ENCODE results near the gene SMARCD1.
A peak's percentile ranks its signal among the peaks of the same experiment; 100 is the strongest.

SMARCD1 gene

DNA sequence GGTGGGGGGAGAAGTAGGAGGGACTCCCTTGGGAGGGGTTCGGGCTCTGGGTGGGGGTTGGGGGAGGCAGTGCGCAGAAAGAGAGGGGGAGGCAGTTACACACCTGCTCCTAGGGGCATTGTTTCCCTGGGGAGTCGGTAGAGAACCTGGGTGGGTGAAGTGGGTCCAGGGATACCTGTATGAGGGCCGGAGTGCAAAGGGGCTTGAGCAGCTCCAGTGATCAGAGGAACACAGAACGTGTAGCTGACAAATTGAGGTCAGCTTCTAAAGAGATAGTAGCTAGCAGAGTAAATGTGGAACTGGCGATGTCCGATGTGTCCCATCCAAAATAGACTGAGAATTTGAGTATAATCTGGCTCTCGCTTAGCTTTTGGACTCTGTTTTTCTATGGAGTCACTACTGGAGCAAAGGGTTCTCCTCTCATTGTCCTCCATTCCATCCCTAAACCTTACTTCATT, 502 bp downstream of the SMARCD1 start:
- H3K27ac ChIP-seq, result peak overlapping the region; percentile 94 to 96
- no peak for DNase-seq (ENCODE audit: low spot score)
- TF ChIP-seq, protein P1, sequence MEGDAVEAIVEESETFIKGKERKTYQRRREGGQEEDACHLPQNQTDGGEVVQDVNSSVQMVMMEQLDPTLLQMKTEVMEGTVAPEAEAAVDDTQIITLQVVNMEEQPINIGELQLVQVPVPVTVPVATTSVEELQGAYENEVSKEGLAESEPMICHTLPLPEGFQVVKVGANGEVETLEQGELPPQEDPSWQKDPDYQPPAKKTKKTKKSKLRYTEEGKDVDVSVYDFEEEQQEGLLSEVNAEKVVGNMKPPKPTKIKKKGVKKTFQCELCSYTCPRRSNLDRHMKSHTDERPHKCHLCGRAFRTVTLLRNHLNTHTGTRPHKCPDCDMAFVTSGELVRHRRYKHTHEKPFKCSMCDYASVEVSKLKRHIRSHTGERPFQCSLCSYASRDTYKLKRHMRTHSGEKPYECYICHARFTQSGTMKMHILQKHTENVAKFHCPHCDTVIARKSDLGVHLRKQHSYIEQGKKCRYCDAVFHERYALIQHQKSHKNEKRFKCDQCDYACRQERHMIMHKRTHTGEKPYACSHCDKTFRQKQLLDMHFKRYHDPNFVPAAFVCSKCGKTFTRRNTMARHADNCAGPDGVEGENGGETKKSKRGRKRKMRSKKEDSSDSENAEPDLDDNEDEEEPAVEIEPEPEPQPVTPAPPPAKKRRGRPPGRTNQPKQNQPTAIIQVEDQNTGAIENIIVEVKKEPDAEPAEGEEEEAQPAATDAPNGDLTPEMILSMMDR (IDR thresholded peaks at IDR 0.05), result no peak
- peak overlapping the region; percentile 92 for H3K4me3 ChIP-seq

DNA sequence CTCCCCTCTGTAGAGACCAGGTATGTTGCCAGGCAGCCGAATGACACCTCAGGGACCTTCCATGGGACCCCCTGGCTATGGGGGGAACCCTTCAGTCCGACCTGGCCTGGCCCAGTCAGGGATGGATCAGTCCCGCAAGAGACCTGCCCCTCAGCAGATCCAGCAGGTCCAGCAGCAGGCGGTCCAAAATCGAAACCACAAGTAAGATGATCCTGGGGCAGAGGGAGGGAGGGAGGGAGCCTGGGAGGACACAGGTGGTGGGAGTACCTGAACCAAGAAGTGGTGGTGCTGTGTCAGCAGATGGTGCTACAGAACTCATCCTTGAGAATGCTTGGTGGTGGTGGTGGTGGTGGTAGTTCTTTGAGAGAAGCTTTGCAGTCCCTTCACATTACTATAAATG, 1.0 kb downstream of the SMARCD1 start:
- peak overlapping the region; percentile 94 to 96 for H3K27ac ChIP-seq
- peak overlapping the region; percentile 92 for H3K4me3 ChIP-seq
- no peak for DNase-seq (ENCODE audit: low spot score)
- TF ChIP-seq, protein P1 (IDR thresholded peaks at IDR 0.05), result no peak

DNA sequence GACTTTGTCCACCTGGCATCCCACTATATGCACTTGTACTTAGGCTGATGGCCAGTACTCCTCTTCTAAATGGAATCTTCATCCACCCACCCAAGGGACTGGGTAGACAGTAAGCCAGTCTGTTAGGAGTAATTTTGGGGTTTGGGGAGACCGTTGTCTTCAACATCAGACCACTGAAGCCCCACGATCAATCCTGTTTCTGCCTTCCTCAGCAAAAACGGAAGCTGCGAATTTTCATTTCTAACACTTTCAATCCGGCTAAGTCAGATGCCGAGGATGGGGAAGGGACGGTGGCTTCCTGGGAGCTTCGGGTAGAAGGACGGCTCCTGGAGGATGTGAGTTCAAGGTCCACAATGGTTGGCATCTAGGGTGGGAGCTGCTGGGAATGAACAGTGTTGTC, 2.0 kb downstream of the SMARCD1 start:
- H3K27ac ChIP-seq, result no peak overlapping the region
- DNase-seq (ENCODE audit: low spot score), result no peak
- H3K4me3 ChIP-seq, result no peak overlapping the region
- TF ChIP-seq, protein P1 (IDR thresholded peaks at IDR 0.05), result no peak

DNA sequence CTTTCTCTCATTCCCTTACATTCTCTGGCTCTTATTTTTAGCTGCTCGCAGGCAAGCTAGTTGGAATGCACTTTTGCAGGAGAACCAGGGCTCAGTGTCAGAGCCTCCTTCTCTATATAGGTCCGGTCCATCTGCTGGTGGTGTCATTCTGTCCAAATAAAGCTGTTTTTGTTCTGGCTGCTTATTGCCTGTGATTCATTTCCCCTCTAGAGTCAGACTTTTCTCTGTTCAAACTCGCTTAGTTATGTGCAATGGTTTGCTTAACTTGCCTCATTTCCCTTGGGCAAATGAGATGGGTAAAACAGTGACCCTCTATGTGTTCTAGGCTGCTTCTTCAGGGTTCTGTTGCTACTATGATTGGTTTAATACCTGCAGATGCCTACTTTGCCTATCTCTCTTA, 2.9 kb downstream of the SMARCD1 start:
- no peak for DNase-seq (ENCODE audit: low spot score)
- no peak overlapping the region for H3K4me3 ChIP-seq
- TF ChIP-seq, protein P1 (IDR thresholded peaks at IDR 0.05), result no peak
- H3K27ac ChIP-seq, result no peak overlapping the region

DNA sequence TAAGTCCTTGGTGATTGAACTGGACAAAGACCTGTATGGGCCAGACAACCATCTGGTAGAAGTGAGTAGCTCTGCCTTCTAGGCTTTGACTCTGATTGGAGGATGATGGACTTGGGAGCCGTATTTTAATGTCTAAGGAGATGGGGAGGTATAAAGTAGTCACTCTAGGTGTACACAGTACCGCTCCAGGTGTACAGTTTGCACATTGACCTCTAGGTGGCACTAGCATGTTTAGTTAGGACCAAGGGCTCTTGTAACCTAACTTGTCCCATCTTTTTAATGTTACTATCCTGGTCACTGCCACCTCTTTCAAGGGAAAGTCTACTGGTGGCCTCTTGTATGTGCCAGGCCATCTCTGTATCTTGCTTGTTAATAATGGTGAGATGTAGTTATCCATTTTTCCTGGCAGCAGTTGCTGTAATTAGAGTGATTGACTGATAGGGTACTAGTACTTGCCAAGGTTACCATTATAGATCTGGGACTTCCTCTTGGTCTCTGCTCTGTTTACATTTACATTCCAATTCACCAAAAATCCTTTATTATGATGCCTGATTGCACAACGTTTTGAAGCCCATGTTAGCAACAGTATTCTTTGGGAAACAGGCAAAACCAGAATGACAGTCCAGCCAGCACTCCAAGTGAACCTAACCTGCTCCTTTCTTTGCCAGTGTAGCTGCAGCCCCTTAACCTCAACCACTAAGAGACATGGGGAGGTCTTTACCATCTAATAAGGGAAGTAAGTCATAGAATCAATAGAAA, 3.6 kb downstream of the SMARCD1 start:
- DNase-seq (ENCODE audit: low spot score), result no peak
- TF ChIP-seq, protein P1 (IDR thresholded peaks at IDR 0.05), result peak; percentile 72
- Histone ChIP-seq H3K27ac (no peak overlapping the region), H3K4me3 (no peak overlapping the region)

DNA sequence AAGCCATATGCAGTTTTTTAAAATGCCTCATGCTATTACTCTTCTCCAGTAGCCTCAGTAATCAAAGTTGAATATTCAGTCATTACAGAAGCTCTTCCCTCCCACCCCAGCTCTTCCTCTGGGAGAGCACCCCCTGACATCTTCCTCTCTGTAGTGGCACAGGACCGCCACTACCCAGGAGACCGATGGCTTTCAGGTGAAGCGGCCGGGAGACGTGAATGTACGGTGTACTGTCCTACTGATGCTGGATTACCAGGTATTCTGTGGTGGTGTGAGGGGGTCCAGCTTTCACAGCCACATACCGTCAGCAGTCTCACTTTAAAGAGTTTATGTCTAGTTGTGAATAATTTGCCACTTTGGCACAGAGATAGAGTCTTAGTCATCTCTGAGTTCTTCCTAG, 4.6 kb downstream of the SMARCD1 start:
- TF ChIP-seq, protein P1 (IDR thresholded peaks at IDR 0.05), result no peak
- no peak overlapping the region for H3K27ac ChIP-seq

DNA sequence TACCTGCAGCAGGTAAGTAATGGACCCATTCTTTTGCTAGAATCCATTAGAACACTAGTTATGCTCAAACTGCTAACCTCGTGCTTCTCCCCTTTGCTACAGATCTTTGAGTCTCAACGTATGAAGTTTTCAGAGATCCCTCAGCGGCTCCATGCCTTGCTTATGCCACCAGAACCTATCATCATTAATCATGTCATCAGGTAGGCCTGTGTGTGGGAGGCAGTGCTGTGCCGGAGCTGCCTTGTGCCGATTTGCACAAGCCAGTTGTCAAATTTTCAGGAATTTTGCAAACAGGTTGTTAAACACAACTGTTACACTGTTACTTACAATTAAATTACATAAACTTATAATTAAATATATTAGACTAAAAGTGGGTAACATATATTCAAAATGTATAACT, 5.2 kb downstream of the SMARCD1 start:
- TF ChIP-seq, protein P1 (IDR thresholded peaks at IDR 0.05), result no peak
- H3K27ac ChIP-seq, result no peak overlapping the region
- no peak for DNase-seq (ENCODE audit: low spot score)
- no peak overlapping the region for H3K4me3 ChIP-seq

More for the DNA sequence above, 4.6 kb downstream of the SMARCD1 start:
- no peak for DNase-seq (ENCODE audit: low spot score)
- no peak overlapping the region for H3K4me3 ChIP-seq

Data from coronary artery (tissue), 2 donors.